GM12878 (cell line): ENCODE measurements around the gene PAIP2. TPM values are rescaled to one million over a fixed set of nuclear protein-coding genes. Genes with fewer than 3 reads are reported as not detected.
A peak's percentile ranks its signal among the peaks of the same experiment; 100 is the strongest.

Experiments used
- ATF2 ChIP-seq: IDR thresholded peaks from 2 replicates; pipeline ENCODE4 v1.6.1; 2012; ENCODE audit warnings: low read length, inconsistent platforms
- HDAC2 ChIP-seq: fragments of 200-600 bp; sonication (generic); IDR thresholded peaks from 2 replicates; pipeline ENCODE4 v1.6.1; 2017
- MEF2A ChIP-seq: IDR thresholded peaks from 2 replicates; pipeline ENCODE4 v1.6.1; 2011; ENCODE audit warnings: low read depth, mild to moderate bottlenecking, low read length, moderate library complexity; ENCODE audit not compliant: insufficient read depth
- MXI1 ChIP-seq: fragments of 150-350 bp; IDR thresholded peaks from 2 replicates; pipeline ENCODE4 v1.6.1; 2011; ENCODE audit warnings: low read depth, mild to moderate bottlenecking, inconsistent platforms, low read length, improper control_type of control experiment
- NKRF ChIP-seq: fragments of 450-650 bp; conservative IDR thresholded peaks from 2 replicates; pipeline ENCODE4 v1.6.1; 2017; ENCODE audit warnings: mild to moderate bottlenecking, moderate library complexity
- PML ChIP-seq: IDR thresholded peaks from 2 replicates; pipeline ENCODE4 v1.6.1; 2012; ENCODE audit warnings: low read length, inconsistent platforms
- POLR2AphosphoS2 ChIP-seq: IDR thresholded peaks from 2 replicates; pipeline ENCODE4 v1.6.1; 2011; ENCODE audit warnings: low read depth, mild to moderate bottlenecking, low read length, improper control_type of control experiment, moderate library complexity
- RELA ChIP-seq: fragments of 450-650 bp; IDR thresholded peaks from 2 replicates; pipeline ENCODE4 v1.8.0; 2014; ENCODE audit warnings: borderline replicate concordance; ENCODE audit not compliant: partially characterized antibody
- SIN3A ChIP-seq: IDR thresholded peaks from 2 replicates; pipeline ENCODE4 v1.6.1; 2012; ENCODE audit warnings: low read depth, low read length, improper control_type of control experiment
- SMC3 ChIP-seq: IDR thresholded peaks from 2 replicates; pipeline ENCODE4 v1.6.1; 2011; ENCODE audit warnings: low read length, improper control_type of control experiment, borderline replicate concordance
- ZBTB11 ChIP-seq: fragments of 450-650 bp; formaldehyde crosslinking; IDR thresholded peaks from 2 replicates; pipeline ENCODE4 v1.5.0; 2022; ENCODE audit warnings: mild to moderate bottlenecking, missing genetic modification characterization
- ZBTB40 ChIP-seq: fragments of 450-650 bp; IDR thresholded peaks from 2 replicates; pipeline ENCODE4 v1.6.1; 2016; ENCODE audit warnings: mild to moderate bottlenecking, moderate library complexity, borderline replicate concordance
- ZNF592 ChIP-seq: fragments of 450-650 bp; IDR thresholded peaks from 2 replicates; pipeline ENCODE4 v1.6.1; 2017; ENCODE audit warnings: mild to moderate bottlenecking, moderate library complexity
- polyA plus RNA-seq, 11 experiments: library from polyadenylated mRNA; depleted of rRNA in 4 of 11; unstranded in 6 of 11; stranded (reverse) in 5 of 11; fragments of >200 nt; fragmentation: Nextera tagmentation in 4 of 11; fragmentation: Illumina TruSeq in 1 of 11; extraction: Ambion mirVana in 4 of 11; extraction: Trizol in 1 of 11; gene quantifications; 1 replicate in 1 of 11; 2 replicates in 10 of 11; pipeline versions ENCODE4 v1.2.1 to v1.2.3, GENCODE V29; 2011 to 2016; ENCODE audit warnings: inconsistent platforms in 2 of 11, missing spikeins in 2 of 11, low read depth in 1 of 11
- total RNA-seq, 4 experiments: library from RNA; depleted of rRNA in 3 of 4; stranded (reverse); fragments of >200 nt in 3 of 4; fragmentation: Illumina TruSeq in 1 of 4; extraction: Trizol in 1 of 4; gene quantifications; 2 replicates each; pipeline versions ENCODE4 v1.2.1 to v1.2.3, GENCODE V29; 2013 to 2021

PAIP2 gene
- total and polyA plus RNA-seq, 10 of the 15 experiments (the other 5 are each of a cell fraction or from before 2014, with no cell fraction given), result 49.9 to 154 (median 102) TPM

GRCh38 chr5:139294374-139295165, 47.1 kb upstream of the PAIP2 start (continued):
- TF ChIP-seq MEF2A, result no peak
- TF ChIP-seq HDAC2, result no peak
- TF ChIP-seq SMC3, result 0 out of 2 replicates have a peak, but pooled peaks have one; percentile 12
- TF ChIP-seq ZBTB11 (CRISPR knock-in tag), result no peak
- no peak for TF ChIP-seq ZNF592
- no peak for TF ChIP-seq POLR2AphosphoS2
- TF ChIP-seq RELA, result no peak
- peak; percentile 47; the same call in 1 of the 2 replicates for TF ChIP-seq ZBTB40
- TF ChIP-seq MXI1, result no peak
- no peak for TF ChIP-seq ATF2
- no peak; the same call in 1 of the 2 replicates for TF ChIP-seq PML
- TF ChIP-seq NKRF, result peak; percentile 32; the same call in 1 of the 2 replicates
- TF ChIP-seq SIN3A, result no peak; the same call in 1 of the 2 replicates
